ENCODE measurements around the gene PSMC6. TPM values are rescaled to one million over a fixed set of nuclear protein-coding genes. Genes with fewer than 3 reads are reported as not detected.

PSMC6 gene
- total and polyA plus RNA-seq, 12 donors: 50.6 to 235 (median 91.2) TPM

GRCh38 chr14:52769887-52770286, 62.9 kb downstream of the PSMC6 start:
- no peak for TF ChIP-seq CTCF (IDR thresholded peaks at IDR 0.05)
- TF ChIP-seq POLR2A (IDR thresholded peaks at IDR 0.05): no peak
- no peaks in the 10 kb centered on the region for H3K4me1 ChIP-seq (replicated peaks in 1 of 2)
- H3K36me3 ChIP-seq (replicated peaks in 1 of 2): peaks cover 0 to 18% of the 10 kb centered on the region in 2 donors
- DNase-seq: no peak
- H3K27me3 ChIP-seq: no peaks in the 10 kb centered on the region
- no peak overlapping the region for H3K4me3 ChIP-seq
- intact Hi-C loops (cut with DNase I): no loop called here
- H3K27ac ChIP-seq: no peak overlapping the region
- no peaks in the 10 kb centered on the region for H3K9me3 ChIP-seq (replicated peaks in 1 of 3)

- no peaks in the 10 kb centered on the region for H3K9me3 ChIP-seq (replicated peaks in 1 of 3)
- no peak overlapping the region for H3K4me3 ChIP-seq
- no peaks in the 10 kb centered on the region for H3K27me3 ChIP-seq
- intact Hi-C loops (cut with DNase I): no loop called here
- DNase-seq: no peak
- H3K27ac ChIP-seq: no peak overlapping the region
- TF ChIP-seq CTCF (IDR thresholded peaks at IDR 0.05) (no peak), POLR2A (IDR thresholded peaks at IDR 0.05) (no peak)
- H3K4me1 ChIP-seq (replicated peaks in 1 of 2): no peaks in the 10 kb centered on the region
- WGBS, 4 donors: 84 to 91% (median 88%) methylated on average over 7 of the region's 7 CpGs
- peaks cover 0 to 6% of the 10 kb centered on the region in 2 donors for H3K36me3 ChIP-seq (replicated peaks in 1 of 2)
These were observed 69.8 kb downstream of the PSMC6 start for GRCh38 chr14:52776816-52777215.

Other genes with a start within 250 kb of the PSMC6 start
- 1 to 10 TPM; 1.7 to 7.2 (median 5.8) TPM for gene TXNDC16, start 154.7 kb upstream of the PSMC6 start, total RNA-seq
- 1 to 10 TPM; 1.3 to 5.5 (median 1.4) TPM for gene TXNDC16, start 154.7 kb upstream of the PSMC6 start, polyA plus RNA-seq
- gene GPR137C, start 154.4 kb upstream of the PSMC6 start, total RNA-seq: 1 to 10 TPM in 2 of 9 donors, under 1 TPM in 7; 0.09 to 2.8 (median 0.52) TPM
- 1 to 10 TPM in 1 of 3 donors, under 1 TPM in 2; 0.74 to 1.4 (median 0.81) TPM for gene GPR137C, start 154.4 kb upstream of the PSMC6 start, polyA plus RNA-seq
- gene ERO1A, start 11.6 kb upstream of the PSMC6 start, total RNA-seq: 10 to 100 TPM; 17.6 to 35.2 (median 25.2) TPM
- gene ERO1A, start 11.6 kb upstream of the PSMC6 start, polyA plus RNA-seq: 10 to 100 TPM in 2 of 3 donors, 1 to 10 TPM in 1; 8.8 to 21.0 (median 11.7) TPM
- gene STYX, start 23.0 kb downstream of the PSMC6 start, total RNA-seq: 10 to 100 TPM in 1 of 9 donors, 1 to 10 TPM in 8; 3.7 to 13.0 (median 6.5) TPM
- 1 to 10 TPM; 1.6 to 5.7 (median 2.6) TPM for gene STYX, start 23.0 kb downstream of the PSMC6 start, polyA plus RNA-seq
- gene GNPNAT1, start 84.4 kb downstream of the PSMC6 start, total RNA-seq: 10 to 100 TPM in 8 of 9 donors, 1 to 10 TPM in 1; 4.6 to 22.4 (median 14.1) TPM
- 10 to 100 TPM in 1 of 3 donors, 1 to 10 TPM in 2; 5.0 to 30.1 (median 5.3) TPM for gene GNPNAT1, start 84.4 kb downstream of the PSMC6 start, polyA plus RNA-seq
- gene FERMT2, start 243.8 kb downstream of the PSMC6 start, total RNA-seq: 10 to 100 TPM; 31.1 to 53.8 (median 41.2) TPM
- 10 to 100 TPM; 22.8 to 50.2 (median 29.5) TPM for gene FERMT2, start 243.8 kb downstream of the PSMC6 start, polyA plus RNA-seq